ENCODE measurements around the gene LINC01488. TPM values are rescaled to one million over a fixed set of nuclear protein-coding genes. Genes with fewer than 3 reads are reported as not detected.

Gene LINC01488
- total RNA-seq, 1 experiment from 2014 or later: not detected

DNA sequence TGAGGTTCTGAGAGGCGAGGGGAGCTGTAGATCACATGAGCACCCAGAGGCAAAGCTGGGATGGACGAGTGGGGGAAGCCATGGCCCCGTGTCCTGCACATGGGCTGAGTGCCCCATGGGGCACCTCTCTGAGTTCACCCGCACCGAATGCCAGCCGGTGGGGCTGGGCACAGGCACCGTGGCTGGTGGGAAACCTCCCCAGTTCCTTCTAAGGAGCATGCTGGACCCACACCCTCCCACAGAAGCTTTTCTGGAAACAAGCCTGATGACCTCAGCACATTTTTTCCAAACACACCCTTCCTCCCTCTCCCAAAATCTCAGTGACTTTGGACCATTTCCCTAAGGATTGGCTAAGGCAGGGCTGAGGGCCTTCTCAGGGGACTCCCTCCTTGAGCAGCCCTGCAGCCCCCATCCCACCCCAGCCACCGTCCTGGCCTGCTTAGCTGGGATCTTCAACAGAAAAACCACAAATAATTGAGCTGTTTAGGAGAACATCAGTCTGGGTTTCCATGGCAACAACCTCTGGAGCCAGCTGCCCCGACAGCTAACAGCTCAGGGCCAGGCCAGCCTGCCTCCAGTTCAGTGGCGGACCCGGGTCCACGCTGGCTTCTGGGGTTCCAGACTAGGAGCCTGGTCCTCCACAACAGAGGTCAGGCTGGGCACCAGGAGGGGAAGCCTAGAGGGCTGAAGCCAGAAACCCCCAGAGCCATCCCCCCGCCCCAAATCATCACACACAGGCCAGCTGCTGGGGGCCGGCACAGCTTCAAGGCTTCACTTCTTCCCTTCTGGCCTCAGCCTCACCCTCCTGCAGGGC lies 18.1 kb upstream of the LINC01488 start:
- Mint-ChIP-seq H3K36me3 (ENCODE audit: insufficient read depth, unreplicated experiment) (no peaks in the 10 kb centered on the region), H3K27me3 (ENCODE audit: insufficient read depth, unreplicated experiment) (no peaks in the 10 kb centered on the region), H3K4me1 (ENCODE audit: low read depth, unreplicated experiment) (peaks cover 44% of the 10 kb centered on the region), H3K27ac (ENCODE audit: unreplicated experiment) (peak overlapping the region; percentile 36), H3K4me3 (ENCODE audit: unreplicated experiment) (no peak overlapping the region), H3K9me3 (ENCODE audit: unreplicated experiment) (peaks cover 17% of the 10 kb centered on the region)
- peaks cover 35% of the 10 kb centered on the region for H3K4me1 ChIP-seq
- no peaks in the 10 kb centered on the region for H3K36me3 ChIP-seq (ENCODE audit: control insufficient read depth, insufficient read depth, low read length)
- TF ChIP-seq, protein P1, sequence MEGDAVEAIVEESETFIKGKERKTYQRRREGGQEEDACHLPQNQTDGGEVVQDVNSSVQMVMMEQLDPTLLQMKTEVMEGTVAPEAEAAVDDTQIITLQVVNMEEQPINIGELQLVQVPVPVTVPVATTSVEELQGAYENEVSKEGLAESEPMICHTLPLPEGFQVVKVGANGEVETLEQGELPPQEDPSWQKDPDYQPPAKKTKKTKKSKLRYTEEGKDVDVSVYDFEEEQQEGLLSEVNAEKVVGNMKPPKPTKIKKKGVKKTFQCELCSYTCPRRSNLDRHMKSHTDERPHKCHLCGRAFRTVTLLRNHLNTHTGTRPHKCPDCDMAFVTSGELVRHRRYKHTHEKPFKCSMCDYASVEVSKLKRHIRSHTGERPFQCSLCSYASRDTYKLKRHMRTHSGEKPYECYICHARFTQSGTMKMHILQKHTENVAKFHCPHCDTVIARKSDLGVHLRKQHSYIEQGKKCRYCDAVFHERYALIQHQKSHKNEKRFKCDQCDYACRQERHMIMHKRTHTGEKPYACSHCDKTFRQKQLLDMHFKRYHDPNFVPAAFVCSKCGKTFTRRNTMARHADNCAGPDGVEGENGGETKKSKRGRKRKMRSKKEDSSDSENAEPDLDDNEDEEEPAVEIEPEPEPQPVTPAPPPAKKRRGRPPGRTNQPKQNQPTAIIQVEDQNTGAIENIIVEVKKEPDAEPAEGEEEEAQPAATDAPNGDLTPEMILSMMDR (IDR thresholded peaks at IDR 0.05; ENCODE audit: insufficient read depth in 1 of 2, low read depth in 1 of 2, low read length in 1 of 2, severe bottlenecking in 1 of 2, unreplicated experiment in 1 of 2): no peak
- no peak overlapping the region for H3K4me3 ChIP-seq (ENCODE audit: low read depth, low read length)
- DNase-seq: peak; percentile 46 to 49
- CTCF ChIA-PET: interaction anchor here (1.2 kb wide), 1 partner anchor 332 kb away, joined by 4 read pairs; no protein-coding TSS in a partner anchor
- intact Hi-C loops (cut with micrococcal nuclease; ENCODE audit: unreplicated experiment): no loop called here
- H3K9me3 ChIP-seq: peaks cover 10% of the 10 kb centered on the region
- no peaks in the 10 kb centered on the region for H3K27me3 ChIP-seq (replicated peaks; ENCODE audit: control insufficient read depth, insufficient read depth, low read length)
- POLR2A ChIA-PET: no interaction called here
- BruUV-seq (replicated peaks): no TSS peak

DNA sequence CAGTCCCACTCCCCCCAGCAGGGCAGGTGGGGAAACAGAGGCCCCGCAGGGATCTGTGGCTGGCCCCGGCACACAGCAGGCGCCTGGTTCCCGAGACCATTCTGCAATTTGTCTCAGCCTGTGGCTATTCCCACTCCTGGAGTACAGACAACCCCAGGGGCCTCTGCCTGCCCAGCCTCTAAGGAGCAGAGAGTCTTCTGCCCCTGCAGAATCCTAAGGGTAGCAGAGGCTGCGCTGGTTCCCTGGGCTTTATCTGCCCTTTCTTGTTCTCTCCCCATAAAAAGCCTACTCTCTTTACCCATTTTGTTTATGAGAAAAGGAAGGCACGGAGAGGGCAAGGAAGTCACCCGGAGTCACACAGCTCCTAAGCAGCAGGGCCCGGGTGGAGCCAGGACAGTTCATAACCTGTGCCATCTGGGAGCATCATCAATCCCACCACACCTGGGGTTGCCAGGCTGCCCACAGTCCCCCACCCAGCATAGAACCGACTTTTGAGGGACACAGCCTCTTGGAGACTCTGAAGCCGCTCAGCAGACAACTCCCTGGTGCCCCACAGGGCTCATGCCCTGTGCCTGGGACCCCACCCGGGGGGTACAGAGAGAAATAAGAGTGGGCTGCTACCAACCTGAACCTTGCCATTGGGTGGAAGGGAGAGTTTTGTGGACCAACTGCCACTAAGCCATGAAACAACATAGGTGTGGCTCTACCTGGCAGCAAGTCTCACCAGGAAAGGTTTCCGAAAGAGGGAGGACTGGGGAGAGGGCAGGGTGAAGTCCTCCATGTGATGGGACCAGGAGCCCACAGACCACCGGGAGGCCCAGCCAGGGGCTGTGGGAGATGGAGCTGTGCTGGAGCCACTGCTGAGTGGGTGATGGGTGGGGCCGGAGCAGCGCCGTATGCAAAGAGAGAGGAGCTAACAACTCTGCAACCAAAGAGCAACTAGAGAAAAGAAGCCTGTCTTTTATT lies 17.2 kb upstream of the LINC01488 start:
- H3K9me3 ChIP-seq: peaks cover 10% of the 10 kb centered on the region
- intact Hi-C loops (cut with micrococcal nuclease; ENCODE audit: unreplicated experiment): no loop called here
- no peaks in the 10 kb centered on the region for H3K36me3 ChIP-seq (ENCODE audit: control insufficient read depth, insufficient read depth, low read length)
- H3K27me3 ChIP-seq (replicated peaks; ENCODE audit: control insufficient read depth, insufficient read depth, low read length): no peaks in the 10 kb centered on the region
- Mint-ChIP-seq H3K36me3 (ENCODE audit: insufficient read depth, unreplicated experiment) (no peaks in the 10 kb centered on the region), H3K27ac (ENCODE audit: unreplicated experiment) (no peak overlapping the region), H3K27me3 (ENCODE audit: insufficient read depth, unreplicated experiment) (no peaks in the 10 kb centered on the region), H3K4me1 (ENCODE audit: low read depth, unreplicated experiment) (peaks cover 51% of the 10 kb centered on the region), H3K4me3 (ENCODE audit: unreplicated experiment) (no peak overlapping the region), H3K9me3 (ENCODE audit: unreplicated experiment) (peaks cover 17% of the 10 kb centered on the region)
- POLR2A ChIA-PET: no interaction called here
- BruUV-seq (replicated peaks): no TSS peak
- CTCF ChIA-PET: interaction anchor here (0.7 kb wide), 1 partner anchor 175 kb away, joined by 3 read pairs; no protein-coding TSS in a partner anchor
- TF ChIP-seq, protein P1 (IDR thresholded peaks at IDR 0.05; ENCODE audit: insufficient read depth in 1 of 2, low read depth in 1 of 2, low read length in 1 of 2, severe bottlenecking in 1 of 2, unreplicated experiment in 1 of 2): no peak
- H3K4me3 ChIP-seq (ENCODE audit: low read depth, low read length): no peak overlapping the region
- no peak for DNase-seq
- H3K4me1 ChIP-seq: peaks cover 39% of the 10 kb centered on the region
